GM19023 (cell line): ENCODE data around the gene VKORC1L1.
A peak's percentile ranks its signal among the peaks of the same experiment; 100 is the strongest.
"Not testable (repeated sequence)": the region's sequence is repeated elsewhere in the genome, so short reads cannot be mapped to it uniquely, and the experiment has no call there.

Experiments used
- ATAC-seq: cut with Tn5 transposase; IDR thresholded peaks from one replicate; pipeline ENCODE4 v1.9.1; 2021; ENCODE audit warnings: mild to moderate bottlenecking, moderate library complexity; ENCODE audit not compliant: unreplicated experiment

VKORC1L1 gene

DNA sequence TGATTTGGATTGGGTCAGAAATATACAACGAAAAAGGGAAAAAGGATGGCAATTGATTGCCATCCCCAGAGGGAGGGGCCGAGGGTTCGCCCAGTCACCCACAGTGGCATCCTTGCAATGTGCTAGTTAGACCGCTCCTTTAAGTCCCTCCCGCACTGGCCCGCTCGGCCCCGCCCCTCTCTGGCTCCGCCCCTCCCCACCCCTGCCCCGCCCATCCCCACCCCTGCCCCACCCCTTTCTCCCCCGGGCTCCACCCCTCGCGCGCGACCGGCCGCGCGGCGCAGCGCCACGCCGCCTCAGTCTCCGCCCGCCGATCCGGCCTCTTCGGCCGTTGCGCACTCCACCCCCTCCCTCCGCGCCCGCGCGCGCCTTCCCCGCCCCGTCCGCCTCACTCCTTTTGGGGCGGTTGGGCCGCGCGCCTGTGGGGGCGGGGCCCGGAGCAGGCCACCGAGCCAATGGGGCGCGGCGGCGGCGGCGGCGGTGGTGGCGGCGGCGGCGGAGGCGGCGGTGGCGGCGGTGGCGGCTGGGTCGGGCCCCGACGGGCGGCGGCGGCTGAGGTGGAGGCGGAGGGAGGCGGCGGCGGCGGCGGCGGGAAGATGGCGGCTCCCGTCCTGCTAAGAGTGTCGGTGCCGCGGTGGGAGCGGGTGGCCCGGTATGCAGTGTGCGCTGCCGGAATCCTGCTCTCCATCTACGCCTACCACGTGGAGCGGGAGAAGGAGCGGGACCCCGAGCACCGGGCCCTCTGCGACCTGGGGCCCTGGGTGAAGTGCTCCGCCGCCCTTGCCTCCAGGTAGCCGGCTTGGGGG is at the start of gene VKORC1L1:
VKORC1L1 (plus strand) TSS at position 299 of the 806 bp plus-strand sequence; CDS start at position 597, 298 bp downstream.
- peak; percentile 91 for ATAC-seq

DNA sequence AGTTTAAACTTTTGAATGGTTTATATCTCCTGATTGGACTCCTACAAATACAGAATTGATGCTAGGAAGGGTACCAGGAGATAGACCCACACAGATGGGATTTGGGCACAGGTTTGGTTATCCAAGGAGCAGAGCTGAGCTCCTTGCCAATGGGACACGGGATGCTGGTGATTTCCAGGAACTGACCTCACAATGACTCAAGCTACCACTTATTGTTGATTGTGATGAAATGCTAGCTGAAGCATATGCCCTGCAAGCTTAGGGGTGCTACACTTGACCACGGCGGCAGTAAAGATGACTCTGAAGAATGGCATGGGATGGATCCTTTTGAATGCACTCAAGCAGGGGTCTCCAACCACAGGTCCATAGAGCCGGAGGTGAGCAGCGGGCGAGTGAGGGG is 45.5 kb upstream of the VKORC1L1 start:
- no peak for ATAC-seq

- no peak for ATAC-seq
Measured at GRCh38 chr7:65832281-65832680, 40.6 kb upstream of the VKORC1L1 start.

DNA sequence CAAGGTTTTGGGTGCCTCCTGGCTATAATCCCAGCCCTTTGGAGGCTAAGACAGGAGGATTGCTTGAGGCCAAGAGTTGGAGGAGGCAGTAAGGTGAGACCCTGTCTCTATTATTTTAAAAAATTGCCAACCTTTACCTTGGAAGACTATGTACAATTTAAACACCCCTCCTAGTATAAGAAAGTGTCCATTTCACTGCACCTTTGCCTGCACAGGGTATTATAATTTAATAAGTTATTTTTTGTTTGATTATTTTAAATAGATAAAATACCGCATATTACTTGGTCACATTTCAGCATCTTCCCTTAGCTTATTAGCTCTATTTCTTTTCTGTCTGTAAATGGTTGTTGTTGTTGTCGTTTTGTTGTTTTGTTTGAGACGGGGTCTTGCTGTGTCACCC is 36.2 kb upstream of the VKORC1L1 start:
- ATAC-seq: not testable (repeated sequence)

- ATAC-seq: not testable (repeated sequence)
Measured at GRCh38 chr7:65837541-65837956, 35.3 kb upstream of the VKORC1L1 start.

GRCh38 chr7:65839846-65840245 is 33.0 kb upstream of the VKORC1L1 start:
- no peak for ATAC-seq

- ATAC-seq: no peak
Measured at GRCh38 chr7:65840446-65840845, 32.4 kb upstream of the VKORC1L1 start.

DNA sequence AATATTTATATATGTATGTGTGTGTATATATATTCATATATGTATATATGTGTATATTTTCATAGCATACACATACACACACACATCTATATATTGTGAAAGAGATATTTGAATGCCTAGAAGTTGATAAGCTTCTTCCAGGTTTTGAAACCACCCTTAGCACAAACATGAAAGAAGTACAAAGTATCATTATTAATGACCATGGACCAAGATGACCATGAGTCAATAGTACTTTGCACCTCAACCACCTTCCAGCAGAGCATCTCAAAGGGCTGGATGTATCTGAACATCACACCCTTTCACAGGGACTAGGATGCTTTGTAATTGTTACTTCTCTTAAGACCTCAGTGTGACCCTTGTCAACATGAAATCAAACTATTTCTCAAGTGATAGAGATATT is 29.3 kb upstream of the VKORC1L1 start:
- not testable (repeated sequence) for ATAC-seq

DNA sequence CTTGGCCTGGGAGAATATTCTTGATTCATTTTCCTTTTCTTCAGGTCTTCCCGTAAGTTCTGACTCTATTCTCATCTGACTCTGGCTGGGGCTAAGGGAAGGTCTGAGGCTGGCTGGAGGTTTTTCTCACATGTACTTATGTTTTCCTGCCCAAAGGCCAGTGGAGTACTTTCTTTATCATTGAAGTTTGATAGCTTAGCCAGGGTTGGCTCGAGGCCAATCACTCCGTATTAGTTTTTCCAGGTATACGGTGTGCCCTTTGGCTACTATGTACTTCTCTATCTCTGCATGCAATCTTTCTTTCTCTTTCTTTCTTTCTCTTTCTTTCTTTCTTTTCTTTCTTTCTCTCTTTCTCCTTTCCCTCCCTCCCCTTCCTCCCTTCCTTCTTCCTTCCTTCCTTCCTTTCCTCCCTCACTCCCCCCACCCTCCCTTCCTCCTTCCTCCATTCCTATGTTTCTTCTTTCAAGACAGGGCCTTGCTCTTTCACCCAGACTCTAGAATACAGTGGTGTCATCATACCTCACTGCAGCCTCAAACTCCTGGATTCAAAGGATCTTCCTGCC is 26.8 kb upstream of the VKORC1L1 start:
- ATAC-seq: no peak

DNA sequence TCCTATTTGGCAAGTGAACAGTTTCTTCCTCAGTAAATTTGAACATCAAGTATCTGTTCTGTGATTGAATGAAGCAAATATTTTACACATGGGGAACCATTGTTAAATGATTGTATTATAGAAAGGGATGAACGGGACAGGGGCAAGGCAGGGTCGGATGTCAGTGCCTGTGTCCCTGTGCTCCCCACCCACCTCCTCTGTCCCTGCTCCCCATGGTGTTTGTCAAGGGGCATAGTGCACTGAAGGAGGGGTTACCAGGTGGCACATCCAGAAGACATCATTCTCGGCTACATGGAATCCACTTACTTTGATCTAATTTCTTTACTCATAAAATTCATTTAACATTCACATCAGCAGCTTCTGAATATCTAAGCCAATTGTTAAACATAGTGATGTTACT is 19.4 kb upstream of the VKORC1L1 start:
- not testable (repeated sequence) for ATAC-seq

DNA sequence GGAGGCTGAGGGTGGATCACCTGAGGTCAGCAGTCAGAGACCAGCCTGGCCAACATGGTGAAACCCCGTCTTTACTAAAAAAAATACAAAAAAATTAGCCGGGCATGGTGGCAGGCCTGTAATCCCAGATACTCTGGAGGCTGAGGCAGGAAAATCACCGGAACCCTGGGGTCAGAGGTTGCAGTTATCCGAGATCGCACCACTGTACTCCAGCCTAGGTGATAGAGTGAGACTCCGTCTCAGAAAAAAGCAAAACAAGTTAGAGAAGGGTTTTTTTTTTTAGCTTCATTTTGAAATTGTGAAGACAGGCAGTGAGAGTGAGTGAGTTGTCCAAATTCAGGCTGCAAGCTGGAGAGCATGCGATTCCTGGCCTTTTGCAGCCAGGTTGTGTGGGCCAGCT is 19.0 kb upstream of the VKORC1L1 start:
- ATAC-seq: not testable (repeated sequence)

- ATAC-seq: not testable (repeated sequence)
Measured at GRCh38 chr7:65857321-65857894, 15.5 kb upstream of the VKORC1L1 start.

DNA sequence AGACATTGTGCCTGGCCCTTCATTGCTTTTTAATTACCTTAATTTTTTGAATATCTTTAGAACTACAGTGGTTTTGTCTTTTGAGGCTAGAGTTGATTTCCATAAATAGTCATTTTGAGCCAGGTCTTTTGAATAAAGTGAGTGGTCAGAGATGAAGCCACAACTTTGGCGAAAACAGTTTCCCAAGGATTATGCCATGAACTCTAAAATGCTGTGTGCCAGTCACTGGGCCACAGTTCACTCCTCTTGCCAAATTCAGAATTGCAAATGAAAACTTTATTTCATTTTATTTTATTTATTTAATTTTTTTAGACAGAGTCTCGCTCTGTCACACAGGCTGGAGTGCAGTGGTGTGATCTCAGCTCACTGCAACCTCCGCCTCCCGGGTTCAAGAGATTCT is 14.2 kb upstream of the VKORC1L1 start:
- not testable (repeated sequence) for ATAC-seq

GRCh38 chr7:65866244-65866643 is 6.6 kb upstream of the VKORC1L1 start:
- ATAC-seq: not testable (repeated sequence)

- ATAC-seq: not testable (repeated sequence)
Measured at GRCh38 chr7:65867681-65868080, 5.2 kb upstream of the VKORC1L1 start.

DNA sequence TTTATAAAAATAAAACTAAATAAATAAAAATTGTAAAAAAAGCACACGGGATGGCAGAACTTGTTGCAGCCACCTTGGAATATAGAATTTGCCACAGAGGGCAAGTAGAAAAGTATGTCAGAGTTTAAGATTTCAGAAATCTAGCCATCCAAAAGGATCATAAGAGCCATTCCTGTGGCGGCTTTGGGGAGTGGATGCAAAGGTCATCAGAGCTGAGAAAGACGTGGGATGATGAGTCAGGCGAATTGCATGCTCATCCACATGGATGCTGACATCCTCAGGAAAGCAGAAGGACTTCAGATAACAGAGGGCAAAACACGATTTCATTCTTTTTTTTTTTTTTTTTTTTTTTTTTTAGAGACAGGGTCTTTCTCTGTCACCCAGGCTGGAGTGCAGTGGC is 3.6 kb upstream of the VKORC1L1 start:
- not testable (repeated sequence) for ATAC-seq

DNA sequence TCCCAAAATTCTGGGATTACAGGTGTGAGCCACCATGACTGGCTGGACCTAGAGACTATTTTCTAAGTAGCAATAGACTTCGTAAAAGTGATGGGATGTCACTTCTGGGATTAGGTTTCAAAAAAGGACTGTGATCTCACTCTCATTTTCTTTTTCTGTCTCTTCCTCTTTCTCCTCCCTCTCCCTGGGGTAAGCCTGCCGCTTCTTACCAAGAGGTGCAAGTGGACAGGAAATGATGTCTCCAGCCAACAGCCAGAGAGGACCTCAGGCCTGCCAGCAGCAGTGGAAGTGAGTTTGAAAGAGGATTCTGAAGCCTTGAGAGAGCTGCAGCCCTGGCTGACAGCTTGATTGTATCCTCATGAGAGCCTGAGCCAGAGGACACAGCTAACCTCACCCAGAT is 1.4 kb upstream of the VKORC1L1 start:
- ATAC-seq: not testable (repeated sequence)

DNA sequence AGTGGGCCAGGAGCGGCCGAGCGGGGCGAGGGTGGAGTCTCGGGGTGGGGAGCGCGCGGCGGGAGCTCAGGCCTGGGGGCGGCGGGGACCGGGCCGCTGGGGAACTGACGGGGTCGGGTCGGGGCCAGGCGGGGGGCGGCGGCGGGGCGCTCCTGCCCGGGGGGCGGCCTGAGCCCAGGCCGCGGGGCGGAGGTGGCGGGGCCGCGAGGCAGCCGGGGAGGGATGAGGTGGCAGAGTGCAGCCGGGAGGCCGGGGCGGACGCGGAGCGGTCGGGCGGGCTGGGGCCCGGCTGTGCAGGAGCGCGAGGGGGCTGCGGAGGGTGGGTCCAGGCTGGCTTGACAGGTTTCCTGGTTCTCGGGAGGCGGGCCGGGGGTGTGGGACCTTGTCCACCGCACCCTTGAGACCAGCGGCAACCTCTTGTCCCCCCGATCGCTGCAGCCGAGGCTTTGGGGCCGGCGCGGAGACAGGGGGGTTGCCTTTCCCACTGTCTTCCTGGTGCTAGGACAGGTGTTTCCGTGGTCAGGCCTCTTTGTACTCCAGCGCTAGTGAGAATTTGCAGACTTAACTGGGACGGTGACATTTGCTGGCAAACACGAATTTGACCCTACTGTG is 814 bp downstream of the VKORC1L1 start:
- ATAC-seq: peak; percentile 35

DNA sequence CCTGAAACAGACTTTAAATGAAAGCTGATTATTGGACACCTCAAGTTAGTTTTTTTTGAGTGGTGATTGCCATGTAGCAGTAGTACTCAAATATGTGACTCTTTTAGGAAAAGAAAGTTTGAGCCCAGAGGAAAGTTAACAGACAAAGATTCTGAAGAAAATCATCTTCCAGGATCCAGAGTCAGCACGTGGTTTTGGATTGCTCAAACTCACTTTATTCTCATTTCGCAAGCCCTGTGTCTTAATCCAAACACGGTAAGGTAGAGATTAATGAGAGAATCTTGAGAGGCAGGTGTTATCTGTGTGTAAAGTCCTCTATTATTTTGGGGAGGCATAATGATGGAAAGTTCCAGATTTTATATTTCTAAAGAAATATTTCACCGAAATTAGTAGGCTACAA is 2.8 kb downstream of the VKORC1L1 start:
- not testable (repeated sequence) for ATAC-seq

DNA sequence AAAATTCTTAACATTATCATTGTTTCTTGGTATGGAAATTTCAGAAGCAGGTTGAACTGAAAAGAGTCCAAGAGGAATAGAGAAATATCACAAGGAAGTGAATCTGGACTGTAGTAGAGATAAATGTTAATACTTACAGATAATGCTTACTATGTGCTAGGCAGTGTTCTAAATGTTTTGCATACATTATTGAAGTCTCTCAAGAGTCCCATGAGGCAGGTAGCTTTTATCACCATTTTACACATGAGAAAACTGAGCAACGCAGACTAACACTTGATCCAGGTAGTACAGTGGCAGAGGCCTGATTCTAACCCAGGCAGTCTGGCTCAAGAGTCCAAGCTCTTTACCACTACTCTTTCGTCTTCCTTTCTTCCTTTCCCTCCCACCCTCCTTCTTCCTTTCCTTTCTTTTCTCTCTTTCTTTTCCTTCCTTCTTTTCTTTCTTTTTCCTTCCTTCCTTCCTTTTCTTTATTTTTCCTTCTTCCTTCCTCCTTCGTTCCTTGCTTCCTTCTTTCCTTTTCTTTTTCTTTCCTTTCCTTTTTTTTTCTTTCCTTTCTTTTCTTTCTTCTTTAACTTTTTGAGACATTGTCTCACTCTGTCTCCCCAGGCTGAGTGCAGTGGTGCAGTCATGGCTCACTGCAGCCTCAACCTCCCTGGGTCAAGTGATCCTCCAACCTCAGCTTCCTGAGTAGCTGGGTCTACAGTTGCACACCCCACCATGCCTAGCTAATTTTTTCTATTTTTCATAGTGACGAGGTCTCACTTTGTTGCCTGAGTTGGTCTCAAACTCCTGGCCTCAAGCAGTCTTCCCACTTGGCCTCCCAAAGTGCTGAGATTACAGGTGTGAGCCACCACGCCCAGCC is 6.6 kb downstream of the VKORC1L1 start:
- ATAC-seq: not testable (repeated sequence)

- ATAC-seq: not testable (repeated sequence)
Measured at GRCh38 chr7:65880242-65880641, 7.4 kb downstream of the VKORC1L1 start.
